Right lobe of liver (tissue), 6 donors: ENCODE measurements around the gene LGALS12. TPM values are rescaled to one million over a fixed set of nuclear protein-coding genes. Genes with fewer than 3 reads are reported as not detected.

Experiments used
- ATAC-seq, 4 donors: fragments of 200-7000 bp; cut with Tn5 transposase; one replicate each; pipeline ENCODE4 v1.9.1; 2020; ENCODE audit warnings: mild to moderate bottlenecking in 4 of 4, moderate library complexity in 4 of 4
- DNase-seq, 3 donors: peaks; one replicate each; pipeline ENCODE4 v3.0.0-alpha.2; 2020
- H3K27ac ChIP-seq, 3 donors: fragments of 200-600 bp; one replicate each; pipeline ENCODE4 v1.8.0; 2022
- H3K27me3 ChIP-seq, 2 donors: fragments of 200-600 bp; one replicate each; pipeline ENCODE4 v1.8.0; 2022
- H3K36me3 ChIP-seq, 4 donors: fragments of 200-600 bp; sonication (generic) in 1 of 4; one replicate each; pipeline versions ENCODE4 v1.5.1 to v1.8.0; 2017 to 2022; ENCODE audit warnings: control low read depth in 1 of 4
- H3K4me1 ChIP-seq, 4 donors: fragments of 200-600 bp; sonication (generic) in 1 of 4; one replicate each; pipeline versions ENCODE4 v1.5.1 to v1.8.0; 2017 to 2022; ENCODE audit warnings: control low read depth in 1 of 4
- H3K4me3 ChIP-seq, 3 donors: fragments of 200-600 bp; one replicate each; pipeline ENCODE4 v1.8.0; 2022
- H3K9me3 ChIP-seq, 4 donors: fragments of 200-600 bp; sonication (generic) in 1 of 4; one replicate each; pipeline versions ENCODE4 v1.5.1 to v1.8.0; 2017 to 2022; ENCODE audit warnings: control low read depth in 1 of 4
- POLR2A ChIP-seq: fragments of 450-650 bp; IDR thresholded peaks from one replicate; pipeline ENCODE4 v1.6.1; 2017; ENCODE audit warnings: antibody characterized with exemption, mild to moderate bottlenecking
- WGBS: methylation state at CpG from one replicate; pipeline ENCODE4 v1.1.6; 2018; ENCODE audit warnings: low coverage, low lambda C conversion rate; ENCODE audit not compliant: insufficient coverage; ENCODE audit errors: missing lambda C conversion rate; 5-methylcytosine and 5-hydroxymethylcytosine counted together
- intact Hi-C, 2 donors: fragments of 100-400 bp; cut with DNase I; formaldehyde crosslinking; loops; one replicate each; pipeline versions ENCODE4 v1.11.2 to v1.14.1; 2022
- total RNA-seq, 6 experiments: library from RNA; depleted of rRNA in 2 of 6; stranded (reverse); fragments of >200 nt in 2 of 6; fragmentation: NEBNext Ultra II Directional in 3 of 6; extraction: Animal tissue kit (Norgen Biotek cat#: 25700) in 3 of 6; gene quantifications; one replicate each; pipeline versions ENCODE4 v1.1.0 to v1.2.4, GENCODE V29; 2016 to 2023
- TF ChIP-seq, protein P1 (sequence below), 4 donors: fragments of 200-600 bp in 3 of 4; fragments of 450-650 bp in 1 of 4; IDR thresholded peaks; one replicate each; pipeline versions ENCODE4 v1.5.1 to v1.8.0; 2016 to 2022; ENCODE audit warnings: antibody characterized with exemption in 4 of 4, mild to moderate bottlenecking in 2 of 4
- donor health status: DM: no; HTN: yes; CAD: no.
- donor health status: DM: no; HTN: no; CAD: no.
- donor health status: DM: no; HTN: no; CAD: no.
- donor health status: DM: no; HTN: yes; CAD: no.
- donor health status: DM: no; HTN: yes; CAD: no.

LGALS12 gene
- total RNA-seq, 6 experiments from 2014 or later = 0.15 TPM; not detected in 5

DNA sequence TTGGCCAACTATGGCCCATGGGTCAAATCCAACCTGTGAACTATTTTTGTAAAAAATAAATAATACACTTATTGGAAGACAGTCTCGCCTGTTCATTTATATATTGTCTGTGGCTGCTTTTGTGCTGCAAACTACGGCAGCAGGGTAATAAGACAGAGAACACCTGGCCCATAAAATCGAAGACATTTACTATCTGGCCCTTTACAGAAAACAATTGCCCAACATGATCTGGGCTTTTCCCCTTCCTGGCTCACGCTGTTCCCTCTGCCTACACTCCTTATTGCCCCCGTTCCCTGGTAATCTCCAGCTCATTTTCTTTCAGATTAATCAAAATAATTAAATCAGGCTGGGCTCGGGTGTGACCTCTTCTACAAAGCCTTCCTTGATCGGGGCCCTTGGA lies 51.7 kb downstream of the LGALS12 start:
- H3K4me1 ChIP-seq = no peaks in the 10 kb centered on the region
- H3K36me3 ChIP-seq = no peaks in the 10 kb centered on the region
- TF ChIP-seq POLR2A = no peak
- TF ChIP-seq, protein P1, sequence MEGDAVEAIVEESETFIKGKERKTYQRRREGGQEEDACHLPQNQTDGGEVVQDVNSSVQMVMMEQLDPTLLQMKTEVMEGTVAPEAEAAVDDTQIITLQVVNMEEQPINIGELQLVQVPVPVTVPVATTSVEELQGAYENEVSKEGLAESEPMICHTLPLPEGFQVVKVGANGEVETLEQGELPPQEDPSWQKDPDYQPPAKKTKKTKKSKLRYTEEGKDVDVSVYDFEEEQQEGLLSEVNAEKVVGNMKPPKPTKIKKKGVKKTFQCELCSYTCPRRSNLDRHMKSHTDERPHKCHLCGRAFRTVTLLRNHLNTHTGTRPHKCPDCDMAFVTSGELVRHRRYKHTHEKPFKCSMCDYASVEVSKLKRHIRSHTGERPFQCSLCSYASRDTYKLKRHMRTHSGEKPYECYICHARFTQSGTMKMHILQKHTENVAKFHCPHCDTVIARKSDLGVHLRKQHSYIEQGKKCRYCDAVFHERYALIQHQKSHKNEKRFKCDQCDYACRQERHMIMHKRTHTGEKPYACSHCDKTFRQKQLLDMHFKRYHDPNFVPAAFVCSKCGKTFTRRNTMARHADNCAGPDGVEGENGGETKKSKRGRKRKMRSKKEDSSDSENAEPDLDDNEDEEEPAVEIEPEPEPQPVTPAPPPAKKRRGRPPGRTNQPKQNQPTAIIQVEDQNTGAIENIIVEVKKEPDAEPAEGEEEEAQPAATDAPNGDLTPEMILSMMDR (IDR thresholded peaks at IDR 0.05) = no peak
- H3K27ac ChIP-seq = no peak overlapping the region
- H3K4me3 ChIP-seq = no peak overlapping the region
- no peaks in the 10 kb centered on the region for H3K27me3 ChIP-seq
- 84% methylated on average over 4 of the region's 7 CpGs for WGBS
- ATAC-seq (no peak), DNase-seq (no peak)
- H3K9me3 ChIP-seq = no peaks in the 10 kb centered on the region
- intact Hi-C loops = no loop called here

DNA sequence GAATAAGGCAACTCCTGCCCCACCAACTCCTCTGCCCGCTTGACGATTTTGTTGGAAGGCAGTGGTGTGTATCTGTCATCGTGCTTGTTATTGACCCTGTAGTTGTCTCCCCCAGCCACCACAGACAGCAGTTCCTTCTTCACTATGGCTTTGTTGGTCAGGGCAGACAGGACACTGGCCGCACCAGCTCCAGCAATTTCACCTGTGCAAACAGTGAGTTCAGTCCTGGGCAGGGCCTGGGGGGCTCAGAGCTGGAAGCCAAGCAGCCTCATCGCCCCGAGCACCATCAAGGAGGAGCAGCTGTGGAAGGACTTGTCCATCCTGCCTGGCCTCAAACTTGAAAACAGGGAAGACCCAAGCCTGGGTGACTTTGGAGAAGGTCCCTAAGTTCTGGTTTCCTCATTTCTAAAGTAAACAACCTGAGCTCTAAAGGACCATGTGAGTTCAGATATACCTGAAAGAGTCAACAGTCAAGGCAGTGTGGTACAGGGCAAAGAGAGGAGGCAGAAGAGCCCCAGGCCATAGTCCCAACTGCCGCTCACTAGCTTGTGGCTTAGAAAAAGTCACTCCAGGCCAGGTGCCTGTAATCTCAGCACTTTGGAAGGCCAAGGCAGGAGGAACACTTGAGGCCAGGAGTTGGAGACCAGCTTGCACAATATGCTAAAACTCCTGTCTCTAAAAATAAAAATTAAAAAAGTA lies 52.7 kb downstream of the LGALS12 start:
- Histone ChIP-seq H3K4me1 (peaks cover 0 to under 1% (median 0%) of the 10 kb centered on the region in 4 donors), H3K4me3 (no peak overlapping the region), H3K27ac (no peak overlapping the region), H3K9me3 (no peaks in the 10 kb centered on the region), H3K27me3 (no peaks in the 10 kb centered on the region), H3K36me3 (no peaks in the 10 kb centered on the region)
- no peak for TF ChIP-seq POLR2A
- TF ChIP-seq, protein P1 (IDR thresholded peaks at IDR 0.05) = no peak
- 95% methylated on average over 5 of the region's 7 CpGs for WGBS
- intact Hi-C loops = no loop called here
- DNase-seq = no peak
- peak in 1 of 4 donors; percentile 33 for ATAC-seq

DNA sequence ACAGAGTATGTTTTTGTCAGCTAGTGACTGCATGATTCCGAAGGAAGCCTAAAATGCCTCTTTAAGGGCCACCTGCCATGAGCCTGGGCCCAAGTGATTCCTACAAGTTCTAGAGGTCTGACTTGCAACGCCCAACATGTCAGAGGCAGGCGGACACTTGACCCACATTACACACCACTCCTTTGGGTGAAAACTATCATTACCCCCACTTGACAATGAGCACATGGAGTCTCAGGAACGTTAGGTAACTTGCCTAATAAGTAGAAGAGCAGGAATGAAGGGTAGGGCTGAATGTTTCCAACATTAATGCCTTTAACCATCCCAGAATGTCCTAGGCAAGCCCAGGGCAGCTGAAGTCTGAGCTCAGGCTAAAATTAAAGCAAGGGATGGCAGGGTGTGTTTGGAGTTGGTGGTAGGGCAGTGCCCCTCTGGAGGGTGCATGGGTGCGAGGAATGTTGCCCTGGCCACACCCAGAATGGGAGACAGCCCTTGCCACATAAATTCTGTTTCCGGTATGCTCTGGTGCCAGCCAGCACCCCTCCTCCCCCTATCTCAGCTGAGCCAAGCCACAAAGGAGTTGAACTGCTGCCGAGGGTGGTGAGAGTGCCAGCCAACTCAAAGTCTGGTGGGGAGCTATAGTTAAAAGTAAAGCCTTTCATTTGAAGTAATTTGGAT lies 54.8 kb downstream of the LGALS12 start:
- ATAC-seq = peak in 2 of 4 donors; percentile 37 to 59
- no peak overlapping the region for H3K4me3 ChIP-seq
- intact Hi-C loops = no loop called here

DNA sequence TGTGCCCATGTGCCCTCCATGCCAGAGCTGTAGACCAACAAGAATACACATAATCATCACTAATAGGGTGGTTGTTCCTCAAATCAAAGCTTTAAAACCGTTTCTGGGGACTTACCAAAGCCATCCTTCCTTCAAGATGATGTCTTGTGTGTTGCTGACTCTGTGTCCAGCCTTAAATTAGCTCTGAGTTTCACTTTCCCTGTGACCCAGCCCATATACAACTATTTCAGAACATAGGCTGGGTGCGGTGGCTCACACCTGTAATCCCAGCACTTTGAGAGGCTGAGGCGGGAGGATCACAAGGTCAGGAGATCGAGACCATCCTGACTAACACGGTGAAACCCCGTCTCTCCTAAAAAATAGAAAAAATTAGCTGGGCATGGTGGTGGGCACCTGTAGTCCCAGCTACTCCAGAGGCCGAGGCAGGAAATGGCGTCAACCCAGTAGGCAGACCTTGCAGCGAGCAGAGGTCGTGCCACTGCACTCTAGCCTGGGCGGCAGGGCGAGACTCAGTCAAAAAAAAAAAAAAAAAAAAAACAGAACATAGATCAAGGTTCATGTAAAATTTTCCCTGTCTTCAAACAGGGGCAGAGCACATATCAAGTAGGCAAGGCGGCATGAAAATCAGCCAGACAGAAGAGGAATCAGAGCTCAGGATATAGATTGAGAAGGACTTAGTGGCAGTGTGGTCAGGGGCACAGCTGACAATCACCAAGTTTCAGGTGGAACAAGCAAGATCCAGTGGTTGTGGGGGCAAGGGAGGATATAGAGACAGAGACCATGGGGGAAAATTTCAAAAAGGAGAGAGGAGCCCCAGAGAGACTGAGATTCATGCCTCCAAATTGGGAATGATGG lies 57.5 kb downstream of the LGALS12 start, which contains the start of gene PLAAT2:
Gene PLAAT2, minus strand, starts transcription at position 179 of the 855 bp plus-strand sequence. Its CDS starts 55 bp downstream, at position 124.
- WGBS = 51% methylated on average over 10 of the region's 13 CpGs
- H3K9me3 ChIP-seq = no peaks in the 10 kb centered on the region
- H3K27ac ChIP-seq = no peak within 1 kb of the TSS
- intact Hi-C loops = no loop called here
- peaks cover 0 to 21% (median 0%) of the 10 kb centered on the region in 4 donors for H3K4me1 ChIP-seq
- TF ChIP-seq, protein P1 (IDR thresholded peaks at IDR 0.05) = no peak
- TF ChIP-seq POLR2A = no peak
- H3K36me3 ChIP-seq = no peaks in the 10 kb centered on the region
- H3K4me3 ChIP-seq = no peak within 1 kb of the TSS
- DNase-seq (no peak), ATAC-seq (peak in 3 of 4 donors; percentile 11 to 53 (median 48))
- H3K27me3 ChIP-seq = no peaks in the 10 kb centered on the region

More for the DNA sequence above, 54.8 kb downstream of the LGALS12 start:
- WGBS = 56% methylated on average over 4 of the region's 7 CpGs
- DNase-seq = no peak
- Histone ChIP-seq H3K4me1 (peaks cover 0 to 5% (median 0%) of the 10 kb centered on the region in 4 donors), H3K27ac (no peak overlapping the region), H3K27me3 (no peaks in the 10 kb centered on the region), H3K9me3 (no peaks in the 10 kb centered on the region), H3K36me3 (no peaks in the 10 kb centered on the region)
- TF ChIP-seq, protein P1 (IDR thresholded peaks at IDR 0.05) = no peak
- TF ChIP-seq POLR2A = no peak
